Fibroblast of peridontal ligament (primary cell): ENCODE measurements around the gene KCNQ5.
"Not testable (repeated sequence)": the region's sequence is repeated elsewhere in the genome, so short reads cannot be mapped to it uniquely, and the experiment has no call there.

Experiments
- DNase-seq: peaks from one replicate; pipeline ENCODE4 v3.0.0-alpha.2; 2010; ENCODE audit errors: extremely low read depth

The KCNQ5 gene

DNA sequence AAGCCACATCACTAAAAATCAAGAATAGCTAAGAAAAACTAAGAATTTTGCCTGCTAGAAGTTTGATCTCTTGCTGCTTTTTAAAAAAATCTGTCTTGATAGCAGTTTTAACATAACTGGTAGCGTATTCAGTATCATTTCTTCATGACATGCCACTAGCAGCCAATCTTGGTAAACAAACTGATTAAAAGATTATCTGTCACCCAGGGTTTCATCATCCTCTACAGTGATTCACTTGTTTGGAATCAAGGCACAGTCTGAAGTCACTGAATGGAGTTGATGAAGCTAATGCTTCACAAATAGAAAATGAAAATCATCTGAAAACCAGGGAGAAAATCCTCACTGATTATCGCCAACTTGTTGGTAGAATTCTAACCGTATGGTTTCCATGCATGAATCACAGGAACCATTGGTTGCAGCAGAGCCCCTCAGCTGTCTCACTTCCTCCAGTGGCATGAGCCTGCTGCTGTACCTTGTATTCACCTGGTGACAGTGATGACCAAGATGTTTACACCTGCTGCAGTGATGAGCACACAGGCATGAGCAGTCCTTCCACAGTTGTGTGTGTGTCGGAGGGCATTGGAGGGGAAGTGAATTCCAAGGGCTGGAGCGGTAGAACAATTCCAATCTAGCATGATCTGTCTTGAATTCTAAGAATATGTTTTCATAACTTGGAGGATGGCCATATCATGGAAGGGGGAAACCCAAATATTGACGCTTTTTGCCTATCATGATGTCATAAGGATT lies 328.4 kb downstream of the KCNQ5 start:
- peak; percentile 89 for DNase-seq

DNA sequence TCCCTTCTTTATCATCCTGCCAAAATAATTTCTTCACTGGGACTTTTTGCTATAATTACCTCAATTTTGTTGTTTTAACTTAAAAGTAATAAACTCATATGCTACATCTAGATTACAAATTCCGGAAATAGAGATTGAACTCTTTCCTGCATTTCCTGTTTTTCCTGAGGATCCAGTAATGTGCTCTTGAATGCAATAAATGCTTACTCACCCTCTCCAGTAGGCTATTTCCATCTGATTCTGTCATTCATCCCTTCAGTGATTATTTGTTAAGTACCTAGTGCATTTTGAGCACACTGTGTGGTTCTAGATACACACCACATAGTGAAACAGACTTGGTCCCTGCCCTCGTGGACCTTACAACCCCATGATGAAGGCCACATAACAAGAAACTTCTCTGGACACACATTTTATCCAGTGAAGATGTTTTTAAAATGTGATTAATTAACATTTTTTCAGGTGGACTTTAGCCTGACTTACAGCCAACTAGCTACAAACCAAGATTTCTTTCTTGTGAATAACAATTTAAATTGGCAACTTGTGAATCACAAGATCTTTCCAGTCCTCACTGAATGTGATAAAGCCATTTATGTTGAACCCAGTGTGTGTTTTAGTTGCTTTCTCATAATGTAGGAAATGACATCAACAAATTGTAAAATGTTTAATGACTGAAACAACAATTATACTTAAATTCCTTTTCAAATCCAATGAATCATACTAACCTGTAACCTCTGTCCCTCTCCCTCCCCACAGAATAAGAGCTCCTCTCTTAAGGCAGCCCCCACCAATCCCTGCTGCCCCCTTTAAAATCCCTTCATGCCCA lies 331.2 kb downstream of the KCNQ5 start:
- no peak for DNase-seq

DNA sequence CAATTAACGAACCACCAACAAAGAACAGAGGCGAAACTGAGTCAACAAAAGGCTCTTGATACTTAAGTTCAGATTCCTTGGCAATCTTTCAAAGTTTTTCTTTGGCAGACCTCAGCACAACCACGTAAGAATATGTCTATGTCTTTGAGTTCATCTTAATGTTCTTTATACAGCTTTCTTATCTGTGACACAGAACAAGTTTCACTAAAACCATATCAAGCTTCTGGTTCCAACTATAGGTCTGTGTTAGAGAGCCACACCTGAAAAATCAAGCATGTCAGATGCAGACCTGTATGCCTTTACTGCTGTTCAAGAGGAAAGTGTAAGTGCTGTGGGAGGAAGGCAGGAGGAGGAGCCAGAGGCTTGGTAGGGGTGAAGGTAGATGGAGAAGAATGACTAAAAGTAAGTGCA lies 332.1 kb downstream of the KCNQ5 start:
- DNase-seq, result peak; percentile 41

DNA sequence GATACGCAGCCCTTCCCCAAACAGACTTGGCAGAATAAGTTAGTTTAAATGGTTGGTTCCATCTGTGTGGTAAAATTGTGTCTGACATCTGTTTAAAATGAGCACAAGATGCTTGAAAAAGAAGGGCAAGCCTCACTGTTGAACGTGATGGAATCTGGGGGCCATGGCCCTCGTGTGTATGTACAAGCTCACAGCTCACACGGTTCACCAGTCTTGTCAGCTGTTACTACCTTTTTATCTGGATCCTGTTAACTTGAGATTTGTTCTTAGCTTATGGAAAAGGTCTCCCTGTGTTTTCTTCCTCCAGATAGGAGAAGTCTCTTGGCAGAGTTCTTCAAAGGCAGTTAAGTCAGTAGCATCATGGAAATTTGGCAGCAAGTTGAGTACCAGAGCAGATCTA lies 332.9 kb downstream of the KCNQ5 start:
- peak; percentile 52 for DNase-seq

DNA sequence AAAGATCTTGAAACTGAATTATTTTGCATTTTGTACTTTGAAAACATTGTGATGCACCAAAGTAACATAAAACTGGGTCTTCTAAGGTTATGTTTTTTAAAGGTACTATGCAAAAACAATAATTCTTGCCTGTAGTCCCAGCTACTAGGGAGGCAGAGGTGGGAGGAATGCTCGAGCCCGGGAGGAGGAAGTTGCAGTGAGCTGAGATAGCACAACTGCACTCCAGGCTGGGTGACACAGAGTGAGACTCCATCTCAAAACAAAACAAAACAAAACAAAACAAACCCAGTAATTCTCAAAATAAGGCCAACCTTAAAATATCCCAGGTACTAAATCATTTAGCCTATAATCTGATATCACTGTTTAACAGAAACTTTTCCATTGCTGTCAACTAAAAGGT lies 333.8 kb downstream of the KCNQ5 start:
- no peak for DNase-seq

DNA sequence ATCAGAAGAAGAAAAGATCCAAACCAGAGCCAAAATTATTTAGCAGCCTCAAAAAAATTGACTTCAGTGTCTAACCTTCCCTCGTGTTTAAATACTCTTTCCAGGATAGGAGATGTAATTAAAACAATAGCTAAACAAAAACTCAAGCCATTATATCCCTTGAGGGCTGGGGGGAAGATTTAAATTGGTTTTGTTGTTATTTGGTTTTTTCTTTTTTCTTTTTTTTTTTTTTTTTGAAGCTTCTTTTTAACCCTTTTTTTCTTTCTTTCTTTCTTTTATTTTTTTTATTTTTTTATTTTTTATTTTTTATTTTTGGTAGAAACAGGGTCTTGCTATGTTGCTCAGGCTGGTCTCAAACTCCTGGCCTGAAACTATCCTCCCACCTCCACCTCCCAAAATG lies 334.4 kb downstream of the KCNQ5 start:
- DNase-seq, result no peak

DNA sequence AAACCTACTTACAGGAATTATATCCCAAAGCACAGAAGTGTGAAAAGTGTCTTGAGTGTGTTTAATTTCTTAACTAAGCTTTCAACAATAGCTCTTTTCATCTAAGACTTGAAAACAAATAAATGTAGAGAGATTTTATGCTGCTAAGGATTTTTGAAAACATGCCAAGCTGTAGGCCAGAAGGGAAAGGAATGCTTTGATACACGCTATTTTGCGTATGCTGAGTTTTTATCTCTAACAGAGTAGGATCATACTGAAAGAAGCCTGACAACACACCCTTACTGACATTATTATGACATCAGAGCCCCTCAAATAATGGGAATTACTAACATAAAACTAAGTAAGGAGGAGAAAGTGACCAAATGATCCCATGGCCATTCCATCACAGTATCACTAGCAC lies 338.0 kb downstream of the KCNQ5 start:
- DNase-seq, result peak; percentile 57

DNA sequence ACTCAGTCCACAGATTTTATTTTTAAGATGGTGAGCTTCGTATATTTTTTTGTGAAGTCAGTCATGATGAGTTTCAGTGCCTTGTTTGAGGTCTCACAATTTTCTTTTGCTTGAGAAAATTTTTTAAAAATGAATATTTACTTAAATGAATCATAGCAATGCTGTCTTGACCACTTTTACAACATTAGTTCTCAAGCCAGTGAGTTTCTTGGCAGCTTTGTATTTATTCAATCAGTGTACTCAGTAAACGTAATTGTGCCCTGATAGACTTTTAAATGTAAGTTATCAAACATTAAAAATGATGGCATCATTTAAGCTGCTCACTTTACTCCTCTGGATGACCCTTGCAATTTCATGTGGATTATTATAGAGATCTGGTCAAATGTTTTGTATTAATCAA lies 342.1 kb downstream of the KCNQ5 start:
- peak; percentile 73 for DNase-seq

DNA sequence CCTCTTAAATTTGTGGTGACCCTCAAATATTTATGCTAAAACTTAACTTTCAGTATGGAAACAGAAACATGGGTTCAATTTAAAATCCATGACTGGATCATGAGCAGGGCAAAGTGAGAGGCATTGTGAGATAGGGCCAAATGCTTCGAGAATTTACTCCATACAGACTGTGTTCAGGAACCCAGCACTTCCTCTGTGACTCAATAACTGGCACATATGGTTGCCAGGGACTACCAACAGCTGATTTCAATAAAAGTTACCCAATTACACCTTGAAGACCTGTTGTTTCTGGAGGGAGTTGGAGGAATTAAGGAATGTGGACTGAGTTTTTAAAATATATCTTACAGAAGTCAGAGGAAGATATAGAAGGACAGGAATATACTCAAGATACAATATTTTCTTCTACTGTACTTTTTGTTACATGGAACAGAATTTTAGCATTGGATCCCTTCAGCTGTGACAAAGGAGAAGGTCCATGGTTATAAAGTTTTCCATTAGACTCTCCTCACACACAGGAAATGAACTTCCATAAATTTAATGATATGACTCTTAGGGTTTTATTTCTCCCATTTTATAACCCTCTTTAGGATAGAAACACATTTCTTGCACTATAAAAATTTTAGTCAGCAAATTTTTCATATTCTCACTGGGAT lies 344.9 kb downstream of the KCNQ5 start:
- DNase-seq, result peak; percentile 66

DNA sequence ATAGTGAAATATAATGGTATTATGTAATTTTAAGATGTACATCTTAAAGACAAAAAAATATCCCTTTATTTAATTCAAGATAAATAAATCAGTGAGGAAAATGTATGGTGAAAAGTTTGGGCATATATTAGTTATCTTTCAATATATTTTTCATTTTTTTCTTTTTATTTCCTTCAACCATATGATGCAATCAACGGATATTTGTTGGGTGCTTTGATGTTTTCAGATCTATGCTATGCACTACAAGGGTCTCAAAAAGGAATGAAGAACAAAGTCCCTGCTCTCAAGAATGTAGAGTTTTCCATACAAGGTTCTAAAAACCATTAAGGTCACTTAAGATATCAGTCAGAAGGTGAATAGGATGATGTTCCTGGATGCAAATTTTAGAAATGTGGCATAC lies 345.5 kb downstream of the KCNQ5 start:
- DNase-seq, result no peak

DNA sequence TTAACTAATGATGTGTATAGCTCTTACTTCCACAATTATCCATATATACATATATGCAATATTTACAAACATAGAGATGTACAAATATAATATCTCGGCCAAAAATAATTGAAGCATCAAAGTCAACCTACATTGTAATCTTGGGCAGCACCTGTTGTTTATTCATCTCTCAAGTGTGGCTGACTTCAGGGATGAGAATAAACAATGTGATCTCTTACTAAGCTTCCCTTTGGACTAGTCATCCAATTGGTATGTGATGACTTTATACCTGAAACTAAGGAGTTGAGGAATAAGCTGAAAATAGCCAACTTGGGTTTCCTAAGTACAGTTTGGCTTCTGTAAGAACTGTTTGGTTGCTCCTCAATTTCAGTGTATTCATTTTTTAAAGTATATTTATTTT lies 346.8 kb downstream of the KCNQ5 start:
- no peak for DNase-seq

DNA sequence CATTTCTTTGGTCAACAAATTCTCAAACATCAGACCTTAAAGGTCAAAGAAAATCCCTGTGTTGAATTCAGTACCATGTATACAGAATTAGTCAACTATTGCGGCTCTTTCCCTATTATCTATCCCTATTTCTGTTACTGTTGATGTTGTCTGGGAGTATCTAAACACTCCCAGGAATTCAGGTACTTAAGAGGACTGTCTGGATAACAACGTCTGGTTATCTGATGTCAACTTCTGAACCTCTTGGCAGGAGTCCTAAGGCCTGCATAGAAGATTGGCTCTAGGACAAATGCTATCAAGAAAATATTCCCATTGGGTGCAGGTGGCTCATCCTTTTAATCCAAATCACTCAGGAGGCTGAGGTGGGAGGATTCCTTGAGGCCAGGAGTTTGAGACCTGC lies 347.8 kb downstream of the KCNQ5 start:
- DNase-seq, result no peak

DNA sequence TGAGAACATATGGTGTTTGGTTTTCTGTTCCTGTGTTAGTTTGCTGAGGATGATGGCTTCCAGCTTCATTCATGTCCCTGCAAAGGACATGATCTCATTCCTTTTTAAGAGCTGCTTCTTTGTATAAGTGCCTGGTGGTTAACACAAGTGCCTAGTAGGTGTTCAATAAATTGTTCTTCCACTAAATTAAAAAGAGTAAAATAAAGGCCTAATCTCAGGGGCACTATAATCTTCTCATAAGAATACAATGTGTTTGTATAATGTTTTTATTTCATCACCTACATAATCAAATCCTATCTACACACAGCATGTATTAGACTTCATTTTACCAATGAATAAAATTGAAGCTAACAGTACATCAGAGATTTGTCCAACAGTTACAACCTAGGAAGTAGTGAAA lies 350.7 kb downstream of the KCNQ5 start:
- DNase-seq, result no peak

DNA sequence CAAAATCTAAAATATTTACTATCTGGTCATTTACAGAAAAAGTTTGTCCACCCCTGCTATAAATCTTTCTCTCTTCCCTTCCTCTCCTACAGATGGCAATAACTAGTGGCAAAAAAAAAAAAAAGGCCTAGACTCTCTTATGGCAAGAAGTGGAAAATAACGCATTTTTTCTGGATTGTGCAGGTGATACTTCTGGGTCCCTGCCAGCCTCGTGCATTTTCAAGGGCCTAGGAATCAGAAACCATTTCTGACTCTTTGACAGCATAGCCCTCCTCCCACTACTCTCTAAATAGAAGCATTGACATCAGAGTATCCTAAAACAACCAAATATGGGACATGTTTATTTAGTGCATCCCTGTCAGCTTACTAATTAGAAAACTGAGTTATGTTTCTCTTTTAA lies 352.4 kb downstream of the KCNQ5 start:
- DNase-seq, result no peak

DNA sequence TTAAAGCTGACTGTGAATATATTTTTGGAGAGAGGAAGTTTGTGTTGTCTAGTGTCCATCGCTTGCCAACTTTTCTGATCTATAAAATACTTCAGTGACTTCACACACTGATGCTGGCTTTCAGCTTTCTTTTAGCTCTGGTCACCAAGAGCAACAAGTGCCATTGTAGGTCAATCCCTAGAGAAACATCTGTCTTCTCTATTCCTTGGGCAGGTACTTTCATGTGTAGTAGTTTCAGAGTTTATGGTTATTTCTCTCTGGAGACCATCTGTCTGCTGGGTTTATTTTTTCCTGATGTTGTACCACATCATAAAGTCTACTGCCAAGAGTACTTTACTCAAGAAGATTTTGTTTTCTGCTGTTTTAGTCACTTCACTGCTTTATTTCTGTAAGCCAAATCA lies 353.5 kb downstream of the KCNQ5 start:
- DNase-seq, result no peak

DNA sequence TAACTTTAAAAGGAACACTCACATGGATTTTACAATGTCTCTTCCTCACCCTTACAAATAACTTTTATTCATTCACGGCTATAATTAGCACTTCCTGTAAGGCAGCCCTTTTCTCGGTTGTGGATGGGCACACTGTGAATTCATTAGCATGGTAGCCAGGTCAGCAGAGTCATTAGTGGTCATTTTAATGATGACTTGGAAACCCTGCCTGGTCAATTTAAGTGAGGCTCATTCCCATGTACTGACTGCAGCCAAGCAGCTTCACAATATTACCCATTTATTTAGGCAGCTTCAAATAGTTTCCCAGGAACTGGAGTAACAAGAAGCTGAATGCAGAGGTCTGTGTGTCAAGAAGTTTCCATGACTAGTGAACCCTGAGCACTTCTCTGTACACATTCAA lies 354.6 kb downstream of the KCNQ5 start:
- DNase-seq, result no peak

DNA sequence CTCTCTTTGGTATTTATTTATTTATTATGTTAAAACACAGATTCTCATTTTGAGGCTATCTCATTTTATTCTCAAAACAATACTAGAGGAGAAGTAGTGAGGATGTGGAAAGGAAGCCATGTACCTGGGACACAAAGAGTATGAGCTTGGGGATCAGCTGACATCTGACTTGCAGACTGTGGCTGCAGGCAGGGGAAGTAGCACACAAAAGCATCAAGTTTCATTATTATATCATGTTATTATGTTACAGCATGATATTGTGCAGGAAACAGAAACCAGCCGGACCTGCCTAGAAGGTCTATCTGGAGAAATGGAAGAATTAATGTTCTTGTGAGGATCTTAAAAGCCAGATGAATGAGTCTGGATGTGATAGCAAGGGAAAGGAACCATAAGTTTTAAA lies 355.2 kb downstream of the KCNQ5 start:
- no peak for DNase-seq

DNA sequence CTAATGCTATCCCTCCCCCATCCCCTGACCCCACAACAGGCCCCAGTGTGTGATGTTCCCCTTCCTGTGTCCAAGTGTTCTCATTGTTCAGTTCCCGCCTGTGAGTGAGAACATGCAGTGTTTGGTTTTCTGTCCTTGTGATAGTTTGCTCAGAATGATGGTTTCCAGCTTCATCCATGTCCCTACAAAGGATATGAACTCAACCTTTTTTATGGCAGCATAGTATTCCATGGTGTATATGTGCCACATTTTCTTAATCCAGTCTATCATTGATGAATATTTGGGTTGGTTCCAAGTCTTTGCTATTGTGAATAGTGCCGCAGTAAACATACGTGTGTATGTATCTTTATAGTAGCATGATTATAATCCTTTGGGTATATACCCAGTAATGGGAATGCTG lies 356.9 kb downstream of the KCNQ5 start:
- not testable (repeated sequence) for DNase-seq

DNA sequence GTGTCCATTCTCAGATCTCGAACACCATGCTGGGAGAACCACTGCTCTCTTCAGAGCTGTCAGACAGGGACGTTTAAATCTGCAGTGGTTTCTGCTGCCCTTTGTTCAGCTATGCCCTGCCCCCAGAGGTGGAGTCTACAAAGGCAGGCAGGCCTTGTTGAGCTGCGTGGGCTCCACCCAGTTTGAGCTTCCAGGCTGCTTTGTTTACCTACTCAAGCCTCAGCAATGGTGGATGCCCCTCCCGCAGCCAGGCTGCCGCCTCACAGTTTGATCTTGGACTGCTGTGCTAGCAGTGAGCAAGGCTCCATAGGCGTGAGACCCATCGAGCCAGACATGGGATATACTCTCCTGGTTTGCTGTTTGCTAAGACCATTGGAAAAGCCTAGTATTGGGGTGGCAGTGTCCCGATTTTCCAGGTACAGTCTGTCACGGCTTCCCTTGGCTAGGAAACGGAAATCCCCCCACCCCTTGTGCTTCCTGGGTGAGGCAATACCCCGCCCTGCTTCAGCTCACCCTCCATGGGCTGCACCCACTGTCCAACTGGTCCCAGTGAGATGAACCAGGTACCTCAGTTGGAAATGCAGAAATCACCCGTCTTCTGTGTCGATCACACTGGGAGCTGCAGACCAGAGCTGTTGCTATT lies 362.4 kb downstream of the KCNQ5 start:
- not testable (repeated sequence) for DNase-seq

DNA sequence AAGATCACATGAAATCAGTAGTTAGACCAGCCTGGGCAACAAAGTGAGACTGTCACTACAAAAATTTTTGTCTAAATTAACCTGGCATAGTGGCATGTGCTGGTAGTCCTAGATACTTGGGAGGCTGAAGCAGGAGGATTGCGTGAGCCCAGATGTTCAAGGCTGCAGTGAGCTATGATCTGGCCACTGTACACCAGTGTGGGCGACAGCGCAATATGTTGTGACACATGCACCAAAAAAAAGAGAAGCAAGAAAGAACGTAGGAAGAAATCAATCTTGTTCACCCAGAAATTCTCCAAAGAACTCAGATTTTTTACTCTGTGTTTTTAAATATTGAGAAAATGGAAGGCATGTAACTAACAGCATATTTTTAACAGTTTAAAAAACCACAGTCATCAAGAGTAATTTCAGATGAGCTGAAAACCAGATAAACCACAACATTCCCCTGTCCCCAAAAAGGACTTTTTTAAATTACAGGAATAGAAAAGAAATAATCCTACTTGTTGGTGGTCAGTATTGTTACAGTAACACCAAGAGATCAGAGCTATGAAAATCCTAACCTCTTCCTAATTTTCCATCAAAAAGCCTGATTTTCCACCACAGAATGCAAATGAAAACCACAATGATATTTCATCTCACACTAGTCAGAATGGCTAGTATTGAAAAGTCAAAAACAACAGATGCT lies 363.3 kb downstream of the KCNQ5 start:
- DNase-seq, result peak; percentile 72

DNA sequence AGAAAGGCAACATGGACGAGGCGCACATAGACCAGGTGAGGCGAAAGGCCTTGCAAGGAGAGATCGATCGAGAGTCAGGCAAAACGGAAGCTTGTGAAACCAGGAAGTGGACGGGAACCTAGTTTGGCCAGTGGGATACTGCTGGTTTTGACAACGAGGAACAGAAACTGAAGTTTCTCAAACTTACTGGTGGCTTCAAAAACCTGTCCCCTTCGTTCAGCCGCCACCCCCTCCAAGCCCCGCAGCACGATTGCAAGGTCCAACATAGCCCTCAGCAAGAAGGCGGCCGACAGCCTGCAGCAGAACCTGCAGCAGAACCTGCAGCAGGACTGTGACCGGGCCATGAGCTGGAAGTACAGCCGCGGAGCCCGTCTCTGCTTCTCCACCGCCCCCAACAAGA lies 365.4 kb downstream of the KCNQ5 start:
- no peak for DNase-seq

DNA sequence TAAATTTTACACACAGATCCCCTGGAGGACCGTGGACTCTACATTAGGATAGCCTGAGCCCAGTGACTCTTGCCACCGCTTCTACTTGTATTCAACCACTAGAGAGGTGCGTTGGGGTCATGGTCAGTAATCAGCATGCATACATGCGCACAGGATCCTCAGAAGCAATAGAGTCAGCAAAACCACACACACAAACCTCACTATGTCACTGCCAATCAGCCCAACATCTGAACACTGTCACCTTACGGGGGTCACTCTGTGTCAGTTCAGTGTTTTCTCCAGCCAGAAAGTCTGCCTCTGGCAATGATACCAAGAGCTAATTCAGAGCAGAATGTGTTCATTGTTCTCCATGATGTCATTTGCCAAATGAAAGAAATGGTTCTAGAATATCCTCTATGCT lies 378.1 kb downstream of the KCNQ5 start:
- no peak for DNase-seq
